Renal pelvis (tissue), 4 donors: ENCODE data around the gene RPP25. TPM values are rescaled to one million over a fixed set of nuclear protein-coding genes. Genes with fewer than 3 reads are reported as not detected.
"Not testable (repeated sequence)": the region's sequence is repeated elsewhere in the genome, so short reads cannot be mapped to it uniquely, and the experiment has no call there.

Source experiments
- DNase-seq: peaks from one replicate; pipeline ENCODE4 v3.0.0-alpha.2; 2013
- polyA plus RNA-seq, 3 donors: library from polyadenylated mRNA; unstranded; fragments of 120-200 nt; gene quantifications; one replicate each; pipeline ENCODE4 v1.2.1, GENCODE V29; 2013; ENCODE audit not compliant: insufficient read length in 3 of 3

Gene RPP25
- polyA plus RNA-seq, 3 donors: 2.5 to 3.9 (median 3.3) TPM

DNA sequence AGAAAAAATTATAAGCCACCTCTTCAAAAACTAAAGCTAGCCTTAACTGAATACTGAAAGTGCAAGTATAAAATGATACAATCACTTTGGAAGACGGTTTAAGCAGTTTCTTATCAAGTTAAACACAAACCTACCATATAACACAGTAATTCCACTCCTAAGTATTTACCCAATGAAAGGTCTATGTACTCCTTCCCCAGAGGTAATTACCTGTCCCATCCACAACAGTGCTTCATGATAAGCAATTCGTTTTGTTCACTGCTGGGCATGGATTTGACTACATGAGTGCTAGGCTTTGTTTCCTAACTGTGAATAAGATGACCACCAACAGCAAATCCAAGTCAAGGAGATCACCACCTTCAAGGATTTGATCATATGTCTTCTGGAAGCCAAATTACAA lies 23.0 kb downstream of the RPP25 start:
- DNase-seq: no peak

DNA sequence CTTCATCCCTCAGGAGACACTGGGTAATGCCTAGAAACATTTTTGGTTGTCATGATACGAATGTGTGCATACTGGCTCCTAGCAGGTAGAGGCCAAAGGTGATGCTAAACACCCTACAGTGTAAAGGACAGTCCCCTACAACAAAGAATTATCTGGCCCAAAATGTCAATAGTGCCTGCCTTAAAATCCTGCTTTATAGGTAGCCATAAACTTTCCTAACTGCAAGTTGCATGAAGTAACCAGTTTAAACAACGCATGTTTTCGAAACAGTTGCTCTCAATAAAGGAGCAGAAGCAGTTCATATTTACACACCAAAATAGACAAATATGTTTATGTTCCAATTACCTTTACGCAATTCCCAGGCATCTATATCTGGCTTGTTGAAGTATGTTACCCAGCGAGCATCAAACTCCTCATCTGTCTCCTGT lies 27.8 kb downstream of the RPP25 start:
- no peak for DNase-seq

DNA sequence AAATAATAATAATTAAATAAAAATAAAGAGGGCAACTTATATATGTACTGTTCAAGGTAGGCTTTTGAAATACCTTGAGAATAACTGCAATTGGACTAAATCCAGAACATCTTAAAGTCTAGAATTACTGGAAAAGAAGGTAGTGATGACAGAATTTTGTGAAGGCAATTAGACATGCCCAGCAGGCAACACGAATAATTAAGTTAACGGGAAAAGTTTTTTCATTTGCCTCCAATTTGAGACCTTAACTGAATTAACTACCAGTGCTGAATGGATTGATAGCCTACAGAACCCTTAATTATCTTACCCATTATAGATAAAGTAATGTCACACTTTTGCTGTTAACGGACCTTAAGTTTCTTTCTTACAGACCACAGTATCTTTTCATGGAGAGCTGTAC lies 32.0 kb downstream of the RPP25 start:
- no peak for DNase-seq

DNA sequence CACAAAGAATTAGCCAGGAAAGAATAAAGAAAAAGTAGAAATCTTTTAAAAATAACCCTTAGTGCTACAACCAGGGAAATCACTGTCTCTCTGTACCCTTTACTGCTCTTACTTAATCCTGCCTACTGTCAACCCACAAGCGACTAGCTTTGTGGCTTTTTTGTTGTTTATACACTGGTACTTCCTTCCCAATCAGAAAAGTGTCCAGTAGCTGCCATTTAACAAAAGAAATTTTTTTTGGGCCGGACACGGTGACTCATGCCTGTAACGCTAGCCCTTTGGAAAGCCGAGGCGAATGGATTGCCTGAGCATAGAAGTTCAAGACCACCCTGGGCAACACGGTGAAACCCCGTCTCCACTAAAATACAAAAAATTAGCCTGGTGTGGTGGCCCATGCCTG lies 36.1 kb downstream of the RPP25 start:
- no peak for DNase-seq

DNA sequence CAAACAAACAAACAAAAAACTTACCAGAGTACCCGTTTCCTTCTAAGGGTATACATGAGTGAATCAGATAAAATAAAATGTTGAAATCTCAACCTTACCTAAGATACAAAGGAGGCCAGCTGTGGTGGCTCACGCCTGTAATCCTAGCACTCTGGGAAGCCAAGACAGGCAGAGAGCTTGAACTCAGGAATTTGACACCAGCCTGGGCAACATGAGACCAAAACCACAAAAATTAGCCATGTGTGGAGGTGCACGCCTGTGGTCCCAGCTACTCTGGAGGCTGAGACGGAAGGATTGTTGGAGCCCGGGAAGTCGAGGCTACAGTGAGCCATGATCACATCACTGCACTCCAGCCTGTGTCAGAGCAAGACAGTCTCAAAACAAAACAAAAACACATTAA lies 38.9 kb downstream of the RPP25 start:
- DNase-seq: no peak

DNA sequence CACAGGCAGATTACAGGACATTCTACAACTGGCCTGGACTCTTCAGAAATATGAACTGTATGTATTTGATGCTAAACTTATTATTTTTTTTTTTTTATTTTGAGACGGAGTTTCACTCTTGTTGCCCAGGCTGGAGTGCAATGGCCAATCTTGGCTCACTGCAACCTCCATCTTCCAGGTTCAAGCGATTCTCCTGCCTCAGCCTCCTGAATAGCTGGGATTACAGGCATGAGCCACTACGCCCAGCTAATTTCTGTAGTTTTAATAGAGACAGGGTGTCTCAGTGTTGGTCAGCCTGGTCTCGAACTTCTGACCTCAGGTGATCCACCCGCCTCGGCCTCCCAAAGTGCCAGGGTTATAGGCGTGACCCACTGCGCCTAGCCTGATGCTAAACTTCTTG lies 42.8 kb downstream of the RPP25 start:
- not testable (repeated sequence) for DNase-seq

DNA sequence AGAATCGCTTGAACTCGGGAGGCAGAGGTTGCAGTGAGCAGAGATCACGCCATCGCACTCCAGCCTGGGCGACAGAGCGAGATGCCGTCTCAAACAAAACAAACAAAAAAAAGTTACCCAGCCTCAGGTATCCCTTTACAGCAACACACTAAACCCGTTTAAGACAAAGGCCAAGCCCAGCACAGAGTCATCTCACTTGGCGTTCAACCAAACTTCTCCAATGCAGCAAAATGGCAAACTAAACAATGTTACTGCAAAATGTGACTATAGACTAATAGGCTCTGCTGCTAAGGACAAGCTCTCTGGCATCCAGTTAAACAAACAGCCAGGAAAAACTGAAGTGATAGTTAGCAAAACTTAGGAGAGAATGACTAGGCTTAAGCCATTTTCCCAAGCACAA lies 43.5 kb downstream of the RPP25 start:
- no peak for DNase-seq

DNA sequence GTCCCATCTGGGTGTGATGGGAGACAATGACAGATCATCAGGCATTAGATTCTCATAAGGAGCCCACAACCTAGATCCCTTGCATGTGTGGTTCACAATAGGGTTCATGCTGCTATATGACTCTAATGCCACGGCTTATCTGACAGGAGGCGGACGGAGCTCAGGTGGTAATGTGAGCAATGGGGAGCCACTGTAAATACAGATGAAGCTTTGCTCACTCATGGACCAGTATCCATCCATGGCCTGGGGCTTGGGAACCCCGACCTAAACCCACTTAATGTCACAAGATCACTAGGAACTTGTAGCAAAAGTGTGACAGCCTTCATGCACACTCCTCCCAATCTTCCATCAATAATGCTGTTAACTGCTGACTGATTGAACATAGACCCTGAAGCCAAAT lies 47.9 kb downstream of the RPP25 start:
- no peak for DNase-seq

DNA sequence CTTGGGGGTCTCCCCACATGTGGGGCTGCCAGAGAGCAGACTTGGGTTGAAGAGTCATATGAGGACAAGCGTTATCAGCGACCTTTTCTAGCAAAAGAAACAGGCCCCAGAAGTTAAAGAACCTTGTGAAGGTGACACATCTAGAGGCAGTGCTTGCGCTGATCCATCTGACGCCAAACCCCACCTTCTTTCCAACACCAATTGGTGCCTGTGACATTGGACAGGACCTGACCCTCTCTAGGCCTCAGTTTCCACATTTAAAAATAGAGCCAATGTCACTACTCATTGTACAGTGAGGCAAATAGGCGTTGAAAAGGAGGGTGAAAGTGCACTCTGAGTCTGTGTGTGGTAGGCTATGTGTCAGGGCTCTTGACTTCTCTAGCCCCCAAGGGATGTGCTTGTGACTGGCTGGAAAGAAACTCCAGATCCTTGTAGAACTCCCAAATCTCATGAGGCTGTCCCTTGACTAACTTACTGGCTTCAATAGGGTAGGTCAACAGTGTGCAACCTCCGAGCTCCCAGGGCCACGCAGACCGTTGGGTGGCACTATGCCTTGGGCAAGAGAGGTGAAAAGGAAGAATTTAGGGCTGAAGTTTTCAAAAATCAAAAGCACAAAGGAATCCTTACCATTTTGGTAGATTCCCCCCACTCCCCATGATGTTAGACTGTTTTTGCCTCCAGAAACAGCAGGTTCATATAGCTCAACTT lies 49.3 kb downstream of the RPP25 start:
- DNase-seq: peak; percentile 4

DNA sequence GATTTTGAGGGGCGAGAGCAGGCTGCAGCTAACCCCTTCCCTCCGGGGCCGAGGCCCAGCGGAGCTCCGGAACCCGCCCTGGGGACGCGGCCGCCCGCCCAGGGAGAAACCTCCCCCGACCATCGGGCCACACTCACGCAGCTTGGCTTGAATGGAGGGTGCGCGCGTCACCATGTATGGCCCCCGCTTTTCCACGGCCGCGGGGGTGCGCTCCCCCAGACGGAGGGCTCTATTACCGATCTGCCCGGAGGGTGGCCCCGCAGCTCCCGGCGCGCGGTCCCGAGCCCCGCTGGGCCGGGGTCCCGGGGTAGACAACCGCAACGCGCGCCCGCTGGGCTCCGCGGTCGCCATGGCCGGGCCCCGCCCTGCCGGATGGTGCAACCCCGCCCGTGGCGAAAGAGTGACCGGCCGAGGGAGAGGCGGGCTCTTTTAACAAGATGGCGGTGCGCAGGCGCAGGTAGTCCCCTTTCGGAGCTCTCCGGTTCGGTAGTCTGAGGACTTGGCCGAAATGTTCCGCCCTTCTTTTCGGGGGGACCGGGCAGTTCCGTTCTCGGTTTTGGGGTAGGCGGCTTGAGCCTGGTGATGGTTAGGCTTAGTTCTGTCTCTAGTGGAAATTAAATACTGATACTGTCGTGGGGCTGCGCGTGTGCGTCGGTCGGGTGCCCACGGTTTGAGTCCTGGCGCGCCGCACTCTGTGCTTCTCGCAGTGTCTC lies 50.0 kb downstream of the RPP25 start, which contains the start of gene FAM219B:
Gene FAM219B (minus strand): TSS at position 402 of the 713 bp plus-strand sequence. CDS start 51 bp downstream, at position 351.
- DNase-seq: peak; percentile 91

DNA sequence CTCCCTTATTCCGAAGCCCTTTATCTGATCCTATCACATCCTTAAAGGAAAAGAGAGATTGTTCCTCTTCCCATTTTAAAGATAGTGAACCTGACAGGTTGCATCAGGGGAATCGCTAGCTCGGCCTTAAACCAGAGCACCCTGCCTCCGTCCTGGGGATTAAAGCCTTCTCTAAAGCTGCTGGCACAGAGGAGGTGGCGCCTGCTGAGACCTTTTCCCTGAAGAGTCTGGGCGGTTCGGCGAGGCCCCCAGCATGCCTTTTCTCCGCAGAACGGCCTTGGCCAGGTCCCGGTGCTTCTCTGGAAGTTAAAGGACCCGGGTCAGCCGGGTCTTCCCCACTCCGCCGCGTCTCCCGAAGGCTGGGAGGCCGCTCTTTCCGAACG lies 50.5 kb downstream of the RPP25 start:
- DNase-seq: no peak

Other genes with a start within 250 kb of the RPP25 start
- under 1 TPM in 1 of 3 donors, not detected in 2; 0.04 TPM for gene CYP1A1, start 231.2 kb downstream of the RPP25 start, polyA plus RNA-seq
- under 1 TPM; 0.09 to 0.21 (median 0.16) TPM for gene CYP1A2, start 207.9 kb downstream of the RPP25 start, polyA plus RNA-seq
- 10 to 100 TPM; 46.0 to 55.1 (median 47.9) TPM for gene CSK, start 174.7 kb downstream of the RPP25 start, polyA plus RNA-seq
- under 1 TPM in 1 of 3 donors, not detected in 2; 0.04 TPM for gene LMAN1L, start 143.9 kb downstream of the RPP25 start, polyA plus RNA-seq
- gene CPLX3, start 130.1 kb downstream of the RPP25 start, polyA plus RNA-seq: under 1 TPM in 2 of 3 donors, not detected in 1; 0.08 to 0.09 TPM
- gene ULK3, start 113.6 kb downstream of the RPP25 start, polyA plus RNA-seq: 10 to 100 TPM; 33.2 to 34.3 (median 33.6) TPM
- 10 to 100 TPM; 75.6 to 77.7 (median 77.3) TPM for gene SCAMP2, start 83.4 kb downstream of the RPP25 start, polyA plus RNA-seq
- 10 to 100 TPM; 62.3 to 80.8 (median 75.5) TPM for gene MPI, start 66.7 kb downstream of the RPP25 start, polyA plus RNA-seq
- gene FAM219B, start 49.9 kb downstream of the RPP25 start, polyA plus RNA-seq: 10 to 100 TPM; 51.4 to 60.6 (median 60.2) TPM
- 100 to 1,000 TPM; 181 to 230 (median 182) TPM for gene COX5A, start 18.7 kb downstream of the RPP25 start, polyA plus RNA-seq
- gene SCAMP5, start 38.8 kb upstream of the RPP25 start, polyA plus RNA-seq: 10 to 100 TPM; 23.9 to 30.2 (median 28.4) TPM
- 10 to 100 TPM; 12.1 to 16.9 (median 14.8) TPM for gene PPCDC, start 66.8 kb upstream of the RPP25 start, polyA plus RNA-seq
- gene C15orf39, start 245.1 kb upstream of the RPP25 start, polyA plus RNA-seq: 10 to 100 TPM; 10.4 to 13.1 (median 11.1) TPM